Astrocyte (in vitro differentiated cells and primary cell): Measurements from ENCODE around the gene ERCC5. TPM values are rescaled to one million over a fixed set of nuclear protein-coding genes. Genes with fewer than 3 reads are reported as not detected.

Experiments
- DNase-seq: peaks from one replicate; pipeline ENCODE4 v3.0.0-alpha.2; 2010; ENCODE audit warnings: low read depth
- FAIRE-seq: peaks from 2 replicates; lab custom pipeline; 2011; peaks lifted over from hg19 to GRCh38; lab: Jason Lieb, UNC
- H2AFZ ChIP-seq: 2 replicates; pipeline ENCODE4 v1.6.0; 2012; ENCODE audit warnings: low read depth, low read length, inconsistent platforms
- H3K27ac ChIP-seq: 2 replicates; pipeline ENCODE4 v1.5.1; 2011; ENCODE audit warnings: low read depth, low read length, inconsistent platforms
- H3K27me3 ChIP-seq: 2 replicates; pipeline ENCODE4 v1.6.0; 2011; ENCODE audit warnings: low read length, inconsistent platforms; ENCODE audit not compliant: insufficient read depth
- H3K36me3 ChIP-seq: 2 replicates; pipeline ENCODE4 v1.5.1; 2011; ENCODE audit warnings: low read length, inconsistent platforms; ENCODE audit not compliant: insufficient read depth
- H3K4me1 ChIP-seq: 2 replicates; pipeline ENCODE4 v1.5.1; 2011; ENCODE audit warnings: low read length, inconsistent platforms; ENCODE audit not compliant: insufficient read depth
- H3K4me2 ChIP-seq: 2 replicates; pipeline ENCODE4 v1.6.0; 2012; ENCODE audit warnings: low read length, inconsistent platforms
- H3K4me3 ChIP-seq: 2 replicates; pipeline ENCODE4 v1.5.1; 2011; ENCODE audit warnings: low read depth, mild to moderate bottlenecking, low read length, inconsistent platforms; ENCODE audit not compliant: insufficient read depth
- H3K79me2 ChIP-seq: 2 replicates; pipeline ENCODE4 v1.6.0; 2012; ENCODE audit warnings: mild to moderate bottlenecking, low read length, inconsistent platforms; ENCODE audit not compliant: insufficient read depth
- H3K9ac ChIP-seq: 2 replicates; pipeline ENCODE4 v1.6.0; 2012; ENCODE audit warnings: mild to moderate bottlenecking, low read length, inconsistent platforms
- H3K9me3 ChIP-seq: 2 replicates; pipeline ENCODE4 v1.5.1; 2012; ENCODE audit warnings: low read depth, mild to moderate bottlenecking, low read length, inconsistent platforms; ENCODE audit not compliant: insufficient read depth
- H4K20me1 ChIP-seq: 2 replicates; pipeline ENCODE4 v1.6.0; 2012; ENCODE audit warnings: low read length, inconsistent platforms; ENCODE audit not compliant: insufficient read depth
- H3K27ac Mint-ChIP-seq: one replicate; pipeline ENCODE4 v1.8.0; 2021; ENCODE audit warnings: mild to moderate bottlenecking, mixed read lengths; ENCODE audit not compliant: unreplicated experiment
- H3K27me3 Mint-ChIP-seq: one replicate; pipeline ENCODE4 v1.8.0; 2021; ENCODE audit warnings: low read depth, mixed read lengths; ENCODE audit not compliant: unreplicated experiment
- H3K36me3 Mint-ChIP-seq: one replicate; pipeline ENCODE4 v1.8.0; 2021; ENCODE audit warnings: low read depth, mixed read lengths; ENCODE audit not compliant: unreplicated experiment
- H3K4me1 Mint-ChIP-seq: one replicate; pipeline ENCODE4 v1.8.0; 2021; ENCODE audit warnings: low read depth, mixed read lengths; ENCODE audit not compliant: unreplicated experiment
- H3K4me3 Mint-ChIP-seq: one replicate; pipeline ENCODE4 v1.8.0; 2021; ENCODE audit warnings: mild to moderate bottlenecking, moderate library complexity, mixed read lengths; ENCODE audit not compliant: unreplicated experiment
- H3K9me3 Mint-ChIP-seq: one replicate; pipeline ENCODE4 v1.8.0; 2021; ENCODE audit warnings: mild to moderate bottlenecking, mixed read lengths; ENCODE audit not compliant: unreplicated experiment
- EZH2 ChIP-seq: IDR thresholded peaks from 2 replicates; pipeline ENCODE4 v1.6.1; 2012; ENCODE audit warnings: mild to moderate bottlenecking, low read length, inconsistent platforms; ENCODE audit not compliant: insufficient read depth
- total RNA-seq: library from RNA; stranded (reverse); gene quantifications from 2 replicates; pipeline ENCODE4 v1.2.1, GENCODE V29; 2021
- TF ChIP-seq, protein P1 (sequence below): IDR thresholded peaks from 2 replicates; pipeline ENCODE4 v1.5.1; 2011; ENCODE audit warnings: low read depth, mild to moderate bottlenecking, inconsistent platforms, low read length, moderate library complexity; ENCODE audit not compliant: insufficient read depth

The ERCC5 gene
- total RNA-seq, 1 donor from 2014 or later: 42.9 TPM

DNA sequence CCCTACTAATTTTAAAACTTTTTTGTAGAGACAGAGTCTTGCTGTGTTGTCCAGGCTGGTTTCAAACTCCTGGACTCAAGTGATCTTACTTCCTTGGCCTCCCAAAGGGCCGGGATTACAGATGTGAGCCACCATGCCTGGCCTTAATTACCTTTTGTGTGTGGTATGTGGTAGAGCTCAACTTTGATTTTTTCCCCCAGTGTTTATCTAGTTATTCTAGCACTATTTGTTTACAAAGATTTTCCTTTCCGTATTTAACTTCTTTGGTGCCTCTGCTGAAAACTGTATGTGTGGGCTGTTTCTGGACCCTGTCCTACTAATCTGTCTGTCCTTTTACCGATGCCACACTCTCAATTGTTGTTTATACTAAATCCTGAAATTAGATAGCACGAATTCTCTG, 9.4 kb upstream of the ERCC5 start:
- no peak for FAIRE-seq
- TF ChIP-seq, protein P1, sequence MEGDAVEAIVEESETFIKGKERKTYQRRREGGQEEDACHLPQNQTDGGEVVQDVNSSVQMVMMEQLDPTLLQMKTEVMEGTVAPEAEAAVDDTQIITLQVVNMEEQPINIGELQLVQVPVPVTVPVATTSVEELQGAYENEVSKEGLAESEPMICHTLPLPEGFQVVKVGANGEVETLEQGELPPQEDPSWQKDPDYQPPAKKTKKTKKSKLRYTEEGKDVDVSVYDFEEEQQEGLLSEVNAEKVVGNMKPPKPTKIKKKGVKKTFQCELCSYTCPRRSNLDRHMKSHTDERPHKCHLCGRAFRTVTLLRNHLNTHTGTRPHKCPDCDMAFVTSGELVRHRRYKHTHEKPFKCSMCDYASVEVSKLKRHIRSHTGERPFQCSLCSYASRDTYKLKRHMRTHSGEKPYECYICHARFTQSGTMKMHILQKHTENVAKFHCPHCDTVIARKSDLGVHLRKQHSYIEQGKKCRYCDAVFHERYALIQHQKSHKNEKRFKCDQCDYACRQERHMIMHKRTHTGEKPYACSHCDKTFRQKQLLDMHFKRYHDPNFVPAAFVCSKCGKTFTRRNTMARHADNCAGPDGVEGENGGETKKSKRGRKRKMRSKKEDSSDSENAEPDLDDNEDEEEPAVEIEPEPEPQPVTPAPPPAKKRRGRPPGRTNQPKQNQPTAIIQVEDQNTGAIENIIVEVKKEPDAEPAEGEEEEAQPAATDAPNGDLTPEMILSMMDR: no peak
- TF ChIP-seq EZH2: no peak
- no peaks in the 10 kb centered on the region for H3K27me3 Mint-ChIP-seq

DNA sequence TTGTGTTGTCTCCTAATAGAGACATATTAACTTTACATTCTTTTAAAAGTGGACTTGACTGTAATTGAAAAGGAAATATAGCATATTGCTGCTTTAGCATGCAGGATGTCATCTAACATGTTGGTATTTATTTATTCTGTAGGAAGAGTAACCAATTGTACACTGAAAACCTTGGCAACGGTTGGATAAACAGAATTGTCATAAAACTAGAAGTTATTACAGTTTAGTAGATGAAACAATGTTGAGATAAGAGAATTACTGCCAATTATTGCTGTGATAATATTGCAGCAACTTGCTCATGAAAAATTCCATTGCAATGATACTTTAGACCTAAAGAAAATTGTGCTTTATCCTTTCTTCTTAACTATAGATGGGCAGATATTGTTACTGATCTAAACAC, 7.6 kb upstream of the ERCC5 start:
- Histone ChIP-seq H3K27me3 (no peaks in the 10 kb centered on the region), H3K4me2 (no peak overlapping the region), H3K27ac (no peak overlapping the region), H3K79me2 (no peaks in the 10 kb centered on the region), H2AFZ (no peak overlapping the region), H3K9ac (no peak overlapping the region), H3K9me3 (no peaks in the 10 kb centered on the region), H3K36me3 (peaks cover 7% of the 10 kb centered on the region), H3K4me3 (no peak overlapping the region), H4K20me1 (no peaks in the 10 kb centered on the region), H3K4me1 (no peaks in the 10 kb centered on the region)
- no peaks in the 10 kb centered on the region for H3K27me3 Mint-ChIP-seq
- no peak overlapping the region for H3K4me3 Mint-ChIP-seq
- DNase-seq (no peak), FAIRE-seq (no peak)
- H3K27ac Mint-ChIP-seq: no peak overlapping the region
- H3K36me3 Mint-ChIP-seq: peaks cover 8% of the 10 kb centered on the region
- H3K9me3 Mint-ChIP-seq: no peaks in the 10 kb centered on the region
- no peaks in the 10 kb centered on the region for H3K4me1 Mint-ChIP-seq
- TF ChIP-seq, protein P1: no peak
- TF ChIP-seq EZH2: no peak

More for the DNA sequence above, 9.4 kb upstream of the ERCC5 start:
- DNase-seq: no peak
- peaks cover 9% of the 10 kb centered on the region for H3K36me3 Mint-ChIP-seq
- Histone ChIP-seq H3K79me2 (no peaks in the 10 kb centered on the region), H3K4me2 (no peak overlapping the region), H3K9me3 (no peaks in the 10 kb centered on the region), H3K27ac (no peak overlapping the region), H3K27me3 (no peaks in the 10 kb centered on the region), H3K9ac (no peak overlapping the region), H4K20me1 (no peaks in the 10 kb centered on the region), H2AFZ (no peak overlapping the region), H3K4me1 (no peaks in the 10 kb centered on the region), H3K4me3 (no peak overlapping the region), H3K36me3 (peaks cover 7% of the 10 kb centered on the region)
- no peaks in the 10 kb centered on the region for H3K4me1 Mint-ChIP-seq
- no peak overlapping the region for H3K4me3 Mint-ChIP-seq
- H3K27ac Mint-ChIP-seq: no peak overlapping the region
- no peaks in the 10 kb centered on the region for H3K9me3 Mint-ChIP-seq

DNA sequence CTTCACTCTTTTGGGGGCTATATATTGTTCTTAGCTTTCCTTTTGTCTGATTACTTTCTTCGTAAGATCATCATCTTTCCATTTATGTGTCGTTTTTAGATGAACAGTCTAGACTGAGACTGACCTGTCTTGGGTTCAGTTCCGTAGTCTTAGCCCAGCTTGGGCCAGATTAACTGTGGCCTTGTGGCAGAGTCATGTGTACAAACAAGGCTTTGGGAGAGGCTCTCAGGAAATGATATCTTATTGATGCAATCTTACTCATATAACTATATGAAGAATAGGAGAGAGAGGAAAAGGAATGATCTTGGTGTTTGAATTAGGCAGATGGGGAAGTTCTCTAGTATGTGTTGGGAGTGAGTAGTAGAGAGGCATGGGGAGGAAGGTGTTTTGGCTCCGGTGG, 6.8 kb upstream of the ERCC5 start:
- H2AFZ ChIP-seq: no peak overlapping the region
- peaks cover 8% of the 10 kb centered on the region for H3K36me3 Mint-ChIP-seq
- DNase-seq (no peak), FAIRE-seq (no peak)
- no peaks in the 10 kb centered on the region for H3K9me3 ChIP-seq
- H3K9ac ChIP-seq: no peak overlapping the region
- H3K4me1 Mint-ChIP-seq: no peaks in the 10 kb centered on the region
- no peaks in the 10 kb centered on the region for H3K27me3 ChIP-seq
- no peak overlapping the region for H3K27ac ChIP-seq
- no peaks in the 10 kb centered on the region for H4K20me1 ChIP-seq
- H3K4me3 ChIP-seq: no peak overlapping the region
- H3K4me3 Mint-ChIP-seq: no peak overlapping the region
- no peaks in the 10 kb centered on the region for H3K9me3 Mint-ChIP-seq
- no peaks in the 10 kb centered on the region for H3K79me2 ChIP-seq
- no peaks in the 10 kb centered on the region for H3K4me1 ChIP-seq
- H3K4me2 ChIP-seq: no peak overlapping the region
- H3K27ac Mint-ChIP-seq: no peak overlapping the region
- TF ChIP-seq, protein P1: no peak
- TF ChIP-seq EZH2: no peak
- peaks cover 9% of the 10 kb centered on the region for H3K36me3 ChIP-seq
- H3K27me3 Mint-ChIP-seq: no peaks in the 10 kb centered on the region
